ENCODE results near the gene LSM3. TPM values are rescaled to one million over a fixed set of nuclear protein-coding genes. Genes with fewer than 3 reads are reported as not detected.

LSM3 gene
- total and polyA plus RNA-seq, 9 of the 15 experiments (the other 6 are each of a cell fraction or from before 2014, with no cell fraction given): 33.8 to 203 (median 61.2) TPM

GRCh38 chr3:14204515-14205284 is 26.1 kb downstream of the LSM3 start (continued):
- no peak for TF ChIP-seq CBX2 (IDR thresholded peaks at IDR 0.05; ENCODE audit: insufficient read depth, low read length, poor library complexity, severe bottlenecking)
- no peak for TF ChIP-seq RBM15 (IDR thresholded peaks at IDR 0.05; ENCODE audit: insufficient read depth, low read length)
- TF ChIP-seq ZNF253 (CRISPR knock-in tag; conservative IDR thresholded peaks at IDR 0.05): no peak
- no peak for TF ChIP-seq PRPF4 (IDR thresholded peaks at IDR 0.05; ENCODE audit: insufficient read depth, low read depth, low read length, poor library complexity, severe bottlenecking)
- TF ChIP-seq HMBOX1 (IDR thresholded peaks at IDR 0.05): no peak; the same call in 1 of the 2 replicates
- TF ChIP-seq NFIC (IDR thresholded peaks at IDR 0.05): no peak
- TF ChIP-seq REST (IDR thresholded peaks at IDR 0.05; ENCODE audit: borderline replicate concordance): peak; percentile 17; the same call in 1 of the 2 replicates
- TF ChIP-seq REST (CRISPR knock-in tag; IDR thresholded peaks at IDR 0.05; ENCODE audit: low read depth): no peak
- no peak for TF ChIP-seq NUFIP1 (IDR thresholded peaks at IDR 0.05; ENCODE audit: partially characterized antibody)
- TF ChIP-seq L3MBTL2 (IDR thresholded peaks at IDR 0.05): peak; percentile 78
- TF ChIP-seq ZFP91 (CRISPR knock-in tag; IDR thresholded peaks at IDR 0.05): no peak
- TF ChIP-seq TAF7 (tag; IDR thresholded peaks at IDR 0.05): no peak
- peak; percentile 78 for TF ChIP-seq HDAC2 (IDR thresholded peaks at IDR 0.05)

All from K562 (cell line).